Smooth muscle cell (in vitro differentiated cells): ENCODE data around the gene GHITM. TPM values are rescaled to one million over a fixed set of nuclear protein-coding genes. Genes with fewer than 3 reads are reported as not detected.

Source experiments
- DNase-seq: peaks from one replicate; lab custom pipeline; 2025; ENCODE audit not compliant: unreplicated experiment; lab: John Stamatoyannopoulos, UW
- H2AFZ ChIP-seq: fragments of 200-600 bp; sonication (generic); 2 replicates; pipeline ENCODE4 v1.6.0; 2016; ENCODE audit warnings: antibody characterized with exemption, low read depth, mild to moderate bottlenecking
- H3F3A ChIP-seq: fragments of 200-600 bp; sonication (generic); 2 replicates; pipeline ENCODE4 v1.6.0; 2017; ENCODE audit warnings: antibody characterized with exemption, low read depth
- H3K27ac ChIP-seq: fragments of 200-600 bp; sonication (generic); 2 replicates; pipeline ENCODE4 v1.5.1; 2016; ENCODE audit warnings: low read depth, mild to moderate bottlenecking
- H3K27me3 ChIP-seq: fragments of 200-600 bp; sonication (generic); 2 replicates; pipeline ENCODE4 v1.6.1; 2016; ENCODE audit warnings: low read depth, mild to moderate bottlenecking
- H3K36me3 ChIP-seq: fragments of 200-600 bp; sonication (generic); 2 replicates; pipeline ENCODE4 v1.5.1; 2016; ENCODE audit warnings: low read depth
- H3K4me1 ChIP-seq: fragments of 200-600 bp; sonication (generic); 2 replicates; pipeline ENCODE4 v1.5.1; 2016; ENCODE audit warnings: low read depth
- H3K4me2 ChIP-seq: fragments of 200-600 bp; sonication (generic); 2 replicates; pipeline ENCODE4 v1.6.0; 2016; ENCODE audit warnings: mild to moderate bottlenecking
- H3K4me3 ChIP-seq: fragments of 200-600 bp; sonication (generic); 2 replicates; pipeline ENCODE4 v1.5.1; 2016; ENCODE audit warnings: mild to moderate bottlenecking
- H3K79me2 ChIP-seq: fragments of 200-600 bp; sonication (generic); 2 replicates; pipeline ENCODE4 v1.6.0; 2016; ENCODE audit warnings: low read depth, mild to moderate bottlenecking
- H3K9ac ChIP-seq: fragments of 200-600 bp; sonication (generic); 2 replicates; pipeline ENCODE4 v1.6.0; 2016; ENCODE audit warnings: low read depth
- H3K9me3 ChIP-seq: fragments of 200-600 bp; sonication (generic); replicated peaks from 2 replicates; pipeline ENCODE4 v1.5.1; 2016; ENCODE audit warnings: low read depth
- H4K20me1 ChIP-seq: fragments of 200-600 bp; sonication (generic); 2 replicates; pipeline ENCODE4 v1.6.0; 2016; ENCODE audit warnings: low read depth
- CTCF ChIP-seq: fragments of 200-600 bp; sonication (generic); IDR thresholded peaks from 2 replicates; pipeline ENCODE4 v1.5.1; 2017; ENCODE audit warnings: borderline replicate concordance, mild to moderate bottlenecking, antibody characterized with exemption; ENCODE audit not compliant: insufficient read depth, poor library complexity, severe bottlenecking
- WGBS: methylation state at CpG from one replicate; pipeline ENCODE4 v1.1.7; 2016; ENCODE audit warnings: low lambda C conversion rate; 5-methylcytosine and 5-hydroxymethylcytosine counted together
- polyA plus RNA-seq: library from polyadenylated mRNA; unstranded; fragments of >200 nt; fragmentation: Nextera tagmentation; extraction: Ambion mirVana; gene quantifications from 2 replicates; pipeline ENCODE4 v1.2.1, GENCODE V29; 2016
- total RNA-seq: library from RNA; depleted of rRNA; stranded (reverse); fragments of >200 nt; gene quantifications from 2 replicates; pipeline ENCODE4 v1.2.3, GENCODE V29; 2014

The GHITM gene
- total and polyA plus RNA-seq, 2 experiments from 2014 or later = 160 to 171 TPM

GRCh38 chr10:84156009-84156408 is 16.7 kb downstream of the GHITM start:
- 95% methylated on average over 2 of the region's 2 CpGs for WGBS
- Histone ChIP-seq H2AFZ (no peak overlapping the region), H3K36me3 (peaks cover 19% of the 10 kb centered on the region), H3K4me2 (no peak overlapping the region), H3F3A (peaks cover 2% of the 10 kb centered on the region), H3K9me3 (no peaks in the 10 kb centered on the region), H3K9ac (no peak overlapping the region), H4K20me1 (no peaks in the 10 kb centered on the region), H3K27me3 (no peaks in the 10 kb centered on the region), H3K79me2 (no peaks in the 10 kb centered on the region), H3K4me1 (no peaks in the 10 kb centered on the region), H3K27ac (no peak overlapping the region), H3K4me3 (no peak overlapping the region)
- DNase-seq = no peak
- TF ChIP-seq CTCF = no peak

GRCh38 chr10:84156768-84157167 is 17.5 kb downstream of the GHITM start:
- Histone ChIP-seq H3K27ac (no peak overlapping the region), H3K27me3 (no peaks in the 10 kb centered on the region), H3F3A (peaks cover 2% of the 10 kb centered on the region), H3K36me3 (peaks cover 17% of the 10 kb centered on the region), H4K20me1 (no peaks in the 10 kb centered on the region), H3K9me3 (no peaks in the 10 kb centered on the region), H3K9ac (no peak overlapping the region), H3K4me1 (no peaks in the 10 kb centered on the region), H2AFZ (no peak overlapping the region), H3K79me2 (no peaks in the 10 kb centered on the region), H3K4me2 (no peak overlapping the region), H3K4me3 (no peak overlapping the region)
- no peak for DNase-seq
- TF ChIP-seq CTCF = no peak
- 92% methylated on average over 10 of the region's 10 CpGs for WGBS

GRCh38 chr10:84158061-84158460 is 18.8 kb downstream of the GHITM start:
- no peak overlapping the region for H2AFZ ChIP-seq
- no peak overlapping the region for H3K27ac ChIP-seq
- no peak for TF ChIP-seq CTCF
- peaks cover 8% of the 10 kb centered on the region for H3K36me3 ChIP-seq
- H4K20me1 ChIP-seq = no peaks in the 10 kb centered on the region
- H3K9ac ChIP-seq = no peak overlapping the region
- no peak overlapping the region for H3K4me2 ChIP-seq
- H3K9me3 ChIP-seq = no peaks in the 10 kb centered on the region
- no peaks in the 10 kb centered on the region for H3K79me2 ChIP-seq
- H3K27me3 ChIP-seq = no peaks in the 10 kb centered on the region
- WGBS = 83% methylated on average over 2 of the region's 2 CpGs
- no peak overlapping the region for H3K4me3 ChIP-seq
- DNase-seq = no peak
- no peaks in the 10 kb centered on the region for H3K4me1 ChIP-seq
- peaks cover under 1% of the 10 kb centered on the region for H3F3A ChIP-seq

- Histone ChIP-seq H3K27ac (no peak overlapping the region), H3K4me3 (no peak overlapping the region), H3K27me3 (no peaks in the 10 kb centered on the region), H3K4me1 (no peaks in the 10 kb centered on the region), H4K20me1 (no peaks in the 10 kb centered on the region), H3K9me3 (no peaks in the 10 kb centered on the region), H3K36me3 (peaks cover 3% of the 10 kb centered on the region), H3K4me2 (no peak overlapping the region), H3K9ac (no peak overlapping the region), H3K79me2 (no peaks in the 10 kb centered on the region), H2AFZ (no peak overlapping the region), H3F3A (no peaks in the 10 kb centered on the region)
- DNase-seq = no peak
- no peak for TF ChIP-seq CTCF
- 99% methylated on average over 4 of the region's 4 CpGs for WGBS
Measured at GRCh38 chr10:84158550-84158949, 19.2 kb downstream of the GHITM start.
